Adrenal gland (tissue), 5 donors: ENCODE results near the gene CDH4.

ENCODE experiments used
- CTCF ChIP-seq, 6 experiments: fragments of 450-650 bp in 4 of 6; fragments of 200-600 bp in 2 of 6; sonication (generic) in 1 of 6; IDR thresholded peaks; 1 replicate in 5 of 6; 2 replicates in 1 of 6; pipeline versions ENCODE4 v1.5.1 to v1.8.0; 2016 to 2021; ENCODE audit warnings: antibody characterized with exemption in 6 of 6, mild to moderate bottlenecking in 2 of 6, moderate library complexity in 1 of 6
- POLR2A ChIP-seq, 2 donors: fragments of 450-650 bp; IDR thresholded peaks; one replicate each; pipeline ENCODE4 v1.6.1; 2017; ENCODE audit warnings: antibody characterized with exemption in 2 of 2, mild to moderate bottlenecking in 2 of 2, moderate library complexity in 1 of 2
- donor health status: DM: no; HTN: no; CAD: no.

- TF ChIP-seq POLR2A (IDR thresholded peaks at IDR 0.05) = no peak
- TF ChIP-seq CTCF (IDR thresholded peaks at IDR 0.05) = no peak
Observed at GRCh38 chr20:61416546-61416945, 164.5 kb downstream of the CDH4 start.
